Measurements from ENCODE around the gene EDC3. TPM values are rescaled to one million over a fixed set of nuclear protein-coding genes. Genes with fewer than 3 reads are reported as not detected.

EDC3 gene
- total RNA-seq, 4 donors from 2014 or later, result 14.4 to 18.8 (median 17.2) TPM

- Histone ChIP-seq H3K36me3 (peaks cover 0 to 61% (median 0%) of the 10 kb centered on the region in 3 donors), H3K27me3 (no peaks in the 10 kb centered on the region), H3K9me3 (no peaks in the 10 kb centered on the region), H3K27ac (no peak overlapping the region), H3K4me3 (no peak overlapping the region), H3K4me1 (peaks cover 0 to 19% (median 2%) of the 10 kb centered on the region in 4 donors)
- no peak for DNase-seq (ENCODE audit: low spot score in 2 of 2)
- TF ChIP-seq EP300 (IDR thresholded peaks at IDR 0.05), result no peak
- no peak for TF ChIP-seq CTCF (IDR thresholded peaks at IDR 0.05)
- no peak for TF ChIP-seq POLR2A (IDR thresholded peaks at IDR 0.05)
- WGBS, 2 donors, result 76 to 89% methylated on average over 4 to 7 of the region's 7 CpGs
Measured at GRCh38 chr15:74593122-74593521, 102.7 kb downstream of the EDC3 start.

GRCh38 chr15:74592222-74592621 is 103.6 kb downstream of the EDC3 start:
- TF ChIP-seq CTCF (IDR thresholded peaks at IDR 0.05), result no peak
- TF ChIP-seq POLR2A (IDR thresholded peaks at IDR 0.05), result no peak
- TF ChIP-seq EP300 (IDR thresholded peaks at IDR 0.05), result no peak
- Histone ChIP-seq H3K27me3 (no peaks in the 10 kb centered on the region), H3K36me3 (peaks cover 0 to 61% (median 0%) of the 10 kb centered on the region in 3 donors), H3K4me1 (peaks cover 0 to 15% (median 0%) of the 10 kb centered on the region in 4 donors), H3K27ac (no peak overlapping the region), H3K4me3 (no peak overlapping the region), H3K9me3 (no peaks in the 10 kb centered on the region)
- WGBS, 2 donors, result 85 to 87% methylated on average over 3 of the region's 3 CpGs
- no peak for DNase-seq (ENCODE audit: low spot score in 2 of 2)

- 90 to 95% methylated on average over 6 of the region's 6 CpGs for WGBS, 2 donors
- peaks cover 0 to 64% (median 0%) of the 10 kb centered on the region in 3 donors for H3K36me3 ChIP-seq
Measured at GRCh38 chr15:74589826-74590225, 106.0 kb downstream of the EDC3 start.

GRCh38 chr15:74585857-74586256 is 110.0 kb downstream of the EDC3 start:
- peaks cover 0 to 15% (median 0%) of the 10 kb centered on the region in 4 donors for H3K4me1 ChIP-seq

More at GRCh38 chr15:74589826-74590225, 106.0 kb downstream of the EDC3 start:
- H3K4me1 ChIP-seq, result peaks cover 0 to 15% (median 0%) of the 10 kb centered on the region in 4 donors
- no peak overlapping the region for H3K4me3 ChIP-seq
- H3K27me3 ChIP-seq, result no peaks in the 10 kb centered on the region
- TF ChIP-seq POLR2A (IDR thresholded peaks at IDR 0.05) (no peak), EP300 (IDR thresholded peaks at IDR 0.05) (no peak), CTCF (IDR thresholded peaks at IDR 0.05) (no peak)
- DNase-seq (ENCODE audit: low spot score in 2 of 2), result no peak
- no peak overlapping the region for H3K27ac ChIP-seq
- H3K9me3 ChIP-seq, result no peaks in the 10 kb centered on the region

More at GRCh38 chr15:74585857-74586256, 110.0 kb downstream of the EDC3 start:
- no peaks in the 10 kb centered on the region for H3K27me3 ChIP-seq
- 85 to 90% methylated on average over 8 to 9 of the region's 9 CpGs for WGBS, 2 donors
- no peak overlapping the region for H3K27ac ChIP-seq
- peaks cover 0 to 28% (median 0%) of the 10 kb centered on the region in 3 donors for H3K36me3 ChIP-seq
- DNase-seq (ENCODE audit: low spot score in 2 of 2), result no peak
- no peaks in the 10 kb centered on the region for H3K9me3 ChIP-seq
- H3K4me3 ChIP-seq, result no peak overlapping the region
- TF ChIP-seq EP300 (IDR thresholded peaks at IDR 0.05) (no peak), CTCF (IDR thresholded peaks at IDR 0.05) (no peak), POLR2A (IDR thresholded peaks at IDR 0.05) (no peak)
